Skeletal muscle satellite cell (primary cell): ENCODE results near the gene FAM53B.

Experiments used
- H3K27me3 ChIP-seq: 2 replicates; pipeline ENCODE4 v1.7.0; 2013; ENCODE audit warnings: low read length; ENCODE audit not compliant: control insufficient read depth, insufficient read depth
- H3K36me3 ChIP-seq: 2 replicates; pipeline ENCODE4 v1.7.0; 2013; ENCODE audit warnings: mild to moderate bottlenecking, control low read depth, low read length; ENCODE audit not compliant: insufficient read depth
- H3K4me1 ChIP-seq: 2 replicates; pipeline ENCODE4 v1.7.0; 2013; ENCODE audit warnings: low read length; ENCODE audit not compliant: control insufficient read depth, insufficient read depth
- H3K4me2 ChIP-seq: 2 replicates; pipeline ENCODE4 v1.7.0; 2013; ENCODE audit warnings: mild to moderate bottlenecking, low read length
- H3K4me3 ChIP-seq: 2 replicates; pipeline ENCODE4 v1.7.0; 2013; ENCODE audit warnings: low read length
- H3K9ac ChIP-seq: 2 replicates; pipeline ENCODE4 v1.7.0; 2013; ENCODE audit warnings: mild to moderate bottlenecking, low read depth, low read length, moderate library complexity
- H3K9me3 ChIP-seq: replicated peaks from 2 replicates; pipeline ENCODE4 v1.7.0; 2013; ENCODE audit warnings: mild to moderate bottlenecking, control low read depth, low read length

FAM53B gene

GRCh38 chr10:124602646-124603365 is 141.4 kb downstream of the FAM53B start:
- Histone ChIP-seq H3K36me3 (no peaks in the 10 kb centered on the region), H3K4me3 (no peak overlapping the region), H3K4me1 (no peaks in the 10 kb centered on the region), H3K9me3 (no peaks in the 10 kb centered on the region), H3K27me3 (peaks cover 4% of the 10 kb centered on the region), H3K4me2 (no peak overlapping the region), H3K9ac (no peak overlapping the region)

DNA sequence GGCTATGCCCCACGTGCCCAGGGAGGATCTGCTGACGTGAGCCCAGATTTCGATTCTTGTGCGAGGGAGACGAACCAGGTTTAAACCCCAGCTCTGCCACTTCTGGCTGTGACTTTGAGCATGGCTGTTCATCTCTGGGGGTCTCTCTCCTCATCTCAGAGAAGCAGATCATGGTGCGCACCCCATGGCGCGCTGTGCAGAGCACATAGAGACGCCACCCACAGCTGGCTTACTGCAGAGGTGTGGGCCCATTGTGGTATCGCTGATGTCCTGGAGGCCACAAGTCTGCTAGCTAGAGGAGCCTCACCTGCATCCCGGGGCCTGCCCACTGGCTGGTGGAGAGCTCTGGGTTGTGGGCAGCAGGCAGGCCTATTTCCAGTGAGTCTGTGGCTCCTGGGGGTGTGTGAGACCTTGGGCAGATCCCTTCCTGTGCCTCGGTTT is 142.0 kb downstream of the FAM53B start:
- Histone ChIP-seq H3K4me1 (no peaks in the 10 kb centered on the region), H3K9ac (no peak overlapping the region), H3K27me3 (peaks cover 4% of the 10 kb centered on the region), H3K36me3 (no peaks in the 10 kb centered on the region), H3K9me3 (no peaks in the 10 kb centered on the region), H3K4me3 (no peak overlapping the region), H3K4me2 (no peak overlapping the region)

- no peaks in the 10 kb centered on the region for H3K9me3 ChIP-seq
- no peaks in the 10 kb centered on the region for H3K4me1 ChIP-seq
- no peak overlapping the region for H3K4me2 ChIP-seq
- H3K9ac ChIP-seq = no peak overlapping the region
- no peaks in the 10 kb centered on the region for H3K36me3 ChIP-seq
- H3K4me3 ChIP-seq = no peak overlapping the region
- peaks cover 4% of the 10 kb centered on the region for H3K27me3 ChIP-seq
Observed at GRCh38 chr10:124601431-124602120, 142.6 kb downstream of the FAM53B start.

- H3K9ac ChIP-seq = no peak overlapping the region
- no peak overlapping the region for H3K4me3 ChIP-seq
- no peaks in the 10 kb centered on the region for H3K9me3 ChIP-seq
- no peaks in the 10 kb centered on the region for H3K36me3 ChIP-seq
- peaks cover 4% of the 10 kb centered on the region for H3K27me3 ChIP-seq
- no peak overlapping the region for H3K4me2 ChIP-seq
- no peaks in the 10 kb centered on the region for H3K4me1 ChIP-seq
Observed at GRCh38 chr10:124601016-124601415, 143.2 kb downstream of the FAM53B start.

GRCh38 chr10:124600051-124600880 is 143.9 kb downstream of the FAM53B start:
- Histone ChIP-seq H3K27me3 (peaks cover 4% of the 10 kb centered on the region), H3K4me3 (no peak overlapping the region), H3K9ac (no peak overlapping the region), H3K4me1 (no peaks in the 10 kb centered on the region), H3K36me3 (no peaks in the 10 kb centered on the region), H3K9me3 (no peaks in the 10 kb centered on the region), H3K4me2 (no peak overlapping the region)

DNA sequence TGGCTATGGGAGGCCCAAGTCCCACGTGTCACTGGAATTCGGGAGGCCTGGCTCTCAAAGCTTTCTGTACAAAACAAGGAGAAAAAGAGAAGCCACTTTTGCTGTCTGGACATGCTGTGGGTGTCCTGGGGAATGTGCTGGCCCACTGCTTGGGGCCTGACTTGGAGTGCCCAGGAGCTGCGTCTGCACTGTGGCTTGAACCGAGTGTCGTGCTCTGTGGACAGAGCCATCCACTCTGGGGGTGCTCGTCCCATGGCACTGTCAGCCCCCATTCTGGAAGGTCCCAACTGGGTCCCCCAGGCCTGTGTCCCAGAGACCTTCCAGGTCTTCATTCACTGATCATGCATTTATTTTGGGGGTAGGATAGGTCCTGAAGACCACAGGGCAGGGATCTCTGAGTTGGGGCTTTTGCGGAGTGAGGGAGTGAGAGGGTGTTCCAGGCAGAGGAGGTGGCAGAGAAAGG is 144.6 kb downstream of the FAM53B start:
- Histone ChIP-seq H3K36me3 (no peaks in the 10 kb centered on the region), H3K4me3 (no peak overlapping the region), H3K4me2 (no peak overlapping the region), H3K9ac (no peak overlapping the region), H3K4me1 (no peaks in the 10 kb centered on the region), H3K9me3 (no peaks in the 10 kb centered on the region), H3K27me3 (peaks cover 4% of the 10 kb centered on the region)

- peaks cover 4% of the 10 kb centered on the region for H3K27me3 ChIP-seq
- no peak overlapping the region for H3K4me2 ChIP-seq
- H3K36me3 ChIP-seq = no peaks in the 10 kb centered on the region
- H3K4me1 ChIP-seq = no peaks in the 10 kb centered on the region
- H3K9me3 ChIP-seq = no peaks in the 10 kb centered on the region
- no peak overlapping the region for H3K9ac ChIP-seq
- H3K4me3 ChIP-seq = no peak overlapping the region
Observed at GRCh38 chr10:124598773-124599587, 145.2 kb downstream of the FAM53B start.

GRCh38 chr10:124598196-124598595 is 146.0 kb downstream of the FAM53B start:
- H3K27me3 ChIP-seq = peaks cover 4% of the 10 kb centered on the region
- no peaks in the 10 kb centered on the region for H3K36me3 ChIP-seq
- no peaks in the 10 kb centered on the region for H3K4me1 ChIP-seq
- no peak overlapping the region for H3K9ac ChIP-seq
- H3K9me3 ChIP-seq = no peaks in the 10 kb centered on the region
- no peak overlapping the region for H3K4me3 ChIP-seq
- H3K4me2 ChIP-seq = no peak overlapping the region

GRCh38 chr10:124597846-124598165 is 146.4 kb downstream of the FAM53B start:
- no peak overlapping the region for H3K4me2 ChIP-seq
- peaks cover 4% of the 10 kb centered on the region for H3K27me3 ChIP-seq
- H3K36me3 ChIP-seq = no peaks in the 10 kb centered on the region
- H3K9ac ChIP-seq = no peak overlapping the region
- H3K4me1 ChIP-seq = no peaks in the 10 kb centered on the region
- no peak overlapping the region for H3K4me3 ChIP-seq
- no peaks in the 10 kb centered on the region for H3K9me3 ChIP-seq

DNA sequence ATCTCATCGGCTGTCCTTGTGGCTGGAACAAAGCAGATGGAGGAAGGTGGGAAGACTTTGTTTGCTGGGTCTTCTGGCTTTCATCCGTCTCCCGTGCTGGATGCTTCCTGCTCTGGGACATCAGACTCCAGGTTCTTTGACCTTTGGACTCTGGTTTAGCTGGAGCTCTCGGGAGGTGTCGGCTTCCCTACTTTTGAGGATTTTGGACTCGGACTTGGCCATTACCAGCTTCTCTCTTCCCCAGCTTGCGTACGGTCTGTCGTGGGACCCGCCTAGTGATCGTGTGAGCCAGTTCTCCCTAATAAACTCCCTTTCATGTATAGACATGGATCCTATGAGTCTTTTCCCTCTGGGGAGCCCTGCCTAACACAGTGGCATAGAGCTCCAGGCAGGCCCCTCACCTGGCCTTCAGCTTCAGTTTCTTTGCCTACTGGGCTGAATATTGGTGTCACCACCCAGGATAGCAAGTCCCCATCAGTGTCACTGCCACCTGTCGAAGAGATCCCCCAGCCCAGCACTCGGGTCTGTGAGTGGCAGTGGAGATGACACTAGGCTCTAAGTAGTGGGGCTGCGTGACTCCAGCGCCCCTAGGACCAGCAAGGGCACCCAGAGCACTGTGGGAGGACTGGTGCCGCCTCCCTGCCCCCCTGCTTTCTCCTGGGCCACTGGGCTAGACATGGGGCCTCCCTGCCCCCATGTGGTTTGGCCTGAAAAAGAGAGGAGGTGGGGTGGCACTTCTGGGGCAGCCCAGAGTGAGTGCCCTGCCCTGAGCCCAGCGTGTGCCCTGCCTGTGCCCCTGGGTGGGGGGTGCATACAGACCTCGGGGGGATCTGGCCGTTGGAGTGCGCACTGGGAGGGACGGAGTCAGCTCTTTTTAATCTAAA is 147.0 kb downstream of the FAM53B start:
- no peaks in the 10 kb centered on the region for H3K4me1 ChIP-seq
- no peak overlapping the region for H3K4me3 ChIP-seq
- no peaks in the 10 kb centered on the region for H3K9me3 ChIP-seq
- H3K9ac ChIP-seq = no peak overlapping the region
- H3K27me3 ChIP-seq = peaks cover 4% of the 10 kb centered on the region
- H3K4me2 ChIP-seq = no peak overlapping the region
- H3K36me3 ChIP-seq = no peaks in the 10 kb centered on the region
